Stomach (tissue), 4 donors: ENCODE data around the gene FAM227B.
A peak's percentile ranks its signal among the peaks of the same experiment; 100 is the strongest.
"Not testable (repeated sequence)": the region's sequence is repeated elsewhere in the genome, so short reads cannot be mapped to it uniquely, and the experiment has no call there.

Experiments used
- POLR2A ChIP-seq, 4 donors: fragments of 450-650 bp; IDR thresholded peaks; one replicate each; pipeline ENCODE4 v1.6.1; 2016; ENCODE audit warnings: antibody characterized with exemption in 4 of 4, control low read depth in 2 of 4, mild to moderate bottlenecking in 1 of 4, moderate library complexity in 1 of 4
- POLR2AphosphoS5 ChIP-seq, 3 donors: sonication (generic); formaldehyde crosslinking; IDR thresholded peaks; one replicate each; pipeline ENCODE4 v1.6.1; 2016; ENCODE audit warnings: antibody characterized with exemption in 3 of 3
- TF ChIP-seq, protein P1 (sequence below), 7 experiments: fragments of 450-650 bp in 4 of 7; fragments of 200-600 bp in 3 of 7; sonication (generic) in 3 of 7; IDR thresholded peaks; one replicate each; pipeline ENCODE4 v1.5.1; 2016 to 2019; ENCODE audit warnings: antibody characterized with exemption in 7 of 7, control low read depth in 2 of 7, mild to moderate bottlenecking in 1 of 7

DNA sequence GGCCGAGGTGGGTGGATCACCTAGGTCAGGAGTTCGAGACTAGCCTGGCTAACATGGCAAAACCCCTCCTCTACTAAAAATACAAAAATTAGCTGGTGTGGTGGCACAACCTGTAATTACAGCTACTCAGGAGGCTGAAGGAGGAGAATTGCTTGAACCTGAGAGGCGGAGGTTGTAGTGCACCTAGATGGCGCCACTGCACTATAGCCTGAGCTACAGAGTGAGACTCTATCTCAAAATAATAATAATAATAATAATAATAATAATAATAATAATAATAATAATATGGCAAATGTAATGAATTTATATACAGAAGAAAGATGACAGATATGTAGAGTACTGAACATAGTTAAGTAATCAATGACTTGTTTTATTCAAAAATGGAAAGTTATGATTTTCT is 149.4 kb downstream of the FAM227B start:
- TF ChIP-seq POLR2AphosphoS5, POLR2A (IDR thresholded peaks at IDR 0.05): not testable (repeated sequence)
- TF ChIP-seq, protein P1, sequence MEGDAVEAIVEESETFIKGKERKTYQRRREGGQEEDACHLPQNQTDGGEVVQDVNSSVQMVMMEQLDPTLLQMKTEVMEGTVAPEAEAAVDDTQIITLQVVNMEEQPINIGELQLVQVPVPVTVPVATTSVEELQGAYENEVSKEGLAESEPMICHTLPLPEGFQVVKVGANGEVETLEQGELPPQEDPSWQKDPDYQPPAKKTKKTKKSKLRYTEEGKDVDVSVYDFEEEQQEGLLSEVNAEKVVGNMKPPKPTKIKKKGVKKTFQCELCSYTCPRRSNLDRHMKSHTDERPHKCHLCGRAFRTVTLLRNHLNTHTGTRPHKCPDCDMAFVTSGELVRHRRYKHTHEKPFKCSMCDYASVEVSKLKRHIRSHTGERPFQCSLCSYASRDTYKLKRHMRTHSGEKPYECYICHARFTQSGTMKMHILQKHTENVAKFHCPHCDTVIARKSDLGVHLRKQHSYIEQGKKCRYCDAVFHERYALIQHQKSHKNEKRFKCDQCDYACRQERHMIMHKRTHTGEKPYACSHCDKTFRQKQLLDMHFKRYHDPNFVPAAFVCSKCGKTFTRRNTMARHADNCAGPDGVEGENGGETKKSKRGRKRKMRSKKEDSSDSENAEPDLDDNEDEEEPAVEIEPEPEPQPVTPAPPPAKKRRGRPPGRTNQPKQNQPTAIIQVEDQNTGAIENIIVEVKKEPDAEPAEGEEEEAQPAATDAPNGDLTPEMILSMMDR (IDR thresholded peaks at IDR 0.05) = peak in 2 of 7 experiments; percentile 11 to 14
